Gastrocnemius medialis (tissue), 4 donors: ENCODE data around the gene ADGRG4.

Experiments used
- CTCF ChIP-seq, 5 experiments: fragments of 450-650 bp in 3 of 5; fragments of 200-600 bp in 2 of 5; sonication (generic) in 2 of 5; IDR thresholded peaks in 4 of 5; conservative IDR thresholded peaks in 1 of 5; 1 replicate in 4 of 5; 2 replicates in 1 of 5; pipeline ENCODE4 v1.5.1; 2016 to 2019; ENCODE audit warnings: antibody characterized with exemption in 5 of 5, mild to moderate bottlenecking in 3 of 5, moderate library complexity in 3 of 5
- POLR2A ChIP-seq, 2 donors: fragments of 450-650 bp; IDR thresholded peaks; one replicate each; pipeline ENCODE4 v1.6.1; 2017; ENCODE audit warnings: antibody characterized with exemption in 2 of 2, mild to moderate bottlenecking in 2 of 2, moderate library complexity in 2 of 2

GRCh38 chrX:136295380-136295779 is 5.4 kb upstream of the ADGRG4 start:
- TF ChIP-seq CTCF (IDR thresholded peaks at IDR 0.05 in 4 of 5, conservative IDR thresholded peaks at IDR 0.05 in 1 of 5) (no peak), POLR2A (IDR thresholded peaks at IDR 0.05) (no peak)
